ENCODE data around the gene CCDC88A. TPM values are rescaled to one million over a fixed set of nuclear protein-coding genes. Genes with fewer than 3 reads are reported as not detected.

CCDC88A gene
- total RNA-seq, 1 experiment from 2014 or later = 27.2 TPM

DNA sequence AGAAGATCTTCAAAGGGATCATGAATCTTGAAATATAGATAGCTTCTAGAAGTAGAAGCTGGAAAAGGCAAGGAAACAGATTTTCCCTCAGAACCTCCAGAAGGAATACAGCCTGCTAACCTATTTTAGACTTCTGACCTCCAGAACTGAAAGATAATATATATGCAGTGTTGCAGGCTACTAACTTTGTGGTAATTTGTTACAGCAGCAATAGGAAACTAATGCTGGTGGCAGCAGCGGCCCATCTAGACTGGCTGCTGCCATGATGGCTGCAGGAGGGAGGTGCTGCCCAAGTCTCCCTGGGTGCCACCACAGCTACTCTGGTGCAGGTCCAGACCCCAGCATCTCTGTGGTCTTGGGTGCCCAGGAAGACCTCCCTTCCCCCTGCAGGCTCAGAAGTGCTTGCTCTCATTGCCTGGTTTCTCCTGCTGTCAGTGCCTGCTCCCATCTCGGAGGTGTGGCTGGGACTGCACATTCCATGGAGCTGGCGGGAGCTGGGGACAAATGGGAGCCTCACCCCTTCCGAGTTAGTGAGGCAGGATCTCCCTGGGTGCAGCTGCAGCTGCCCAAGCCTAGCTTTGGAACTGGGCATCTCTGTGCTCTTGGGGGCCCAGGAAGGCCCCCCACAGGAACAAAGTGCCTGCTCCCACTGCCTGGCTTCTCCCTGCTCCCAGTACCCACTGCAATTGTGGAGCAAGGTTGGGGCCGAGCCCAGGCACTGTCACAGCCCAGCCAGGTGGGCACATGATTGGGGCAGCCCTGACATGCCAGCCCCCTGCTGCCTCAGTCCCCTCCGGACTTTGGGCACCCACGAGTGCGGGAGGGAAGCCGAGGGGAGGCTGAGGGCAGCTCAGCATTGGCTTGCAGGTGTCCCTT lies 18.1 kb upstream of the CCDC88A start:
- Histone ChIP-seq H3K9me2 (ENCODE audit: insufficient read depth) (no peaks in the 10 kb centered on the region), H3K4me1 (ENCODE audit: control insufficient read depth in 1 of 2, insufficient read depth in 2 of 2, low read length in 2 of 2) (no peaks in the 10 kb centered on the region), H3K27me3 (ENCODE audit: insufficient read depth, low read length) (no peaks in the 10 kb centered on the region), H3K4me2 (ENCODE audit: low read length) (no peak overlapping the region), H3K4me3 (replicated peaks in 1 of 2; ENCODE audit: low read depth in 1 of 2, low read length in 2 of 2) (no peak overlapping the region), H4K20me1 (ENCODE audit: insufficient read depth) (no peaks in the 10 kb centered on the region), H3K9me3 (ENCODE audit: control insufficient read depth in 1 of 2, insufficient read depth in 1 of 2, low read depth in 1 of 2, low read length in 2 of 2) (no peaks in the 10 kb centered on the region), H2AFZ (ENCODE audit: low read depth, low read length, poor library complexity, severe bottlenecking) (no peak overlapping the region), H3K27ac (ENCODE audit: low read depth, low read length) (no peak overlapping the region), H3K79me2 (ENCODE audit: insufficient read depth, low read length) (no peaks in the 10 kb centered on the region), H3K36me3 (ENCODE audit: control insufficient read depth in 1 of 2, insufficient read depth in 2 of 2, low read length in 2 of 2) (no peaks in the 10 kb centered on the region), H3K9ac (ENCODE audit: low read length) (no peak overlapping the region)
- no peak for TF ChIP-seq ZFX (IDR thresholded peaks at IDR 0.05)
- no peak for TF ChIP-seq SRF (IDR thresholded peaks at IDR 0.05; ENCODE audit: low read depth)
- TF ChIP-seq FOSL1 (IDR thresholded peaks at IDR 0.05; ENCODE audit: low read depth) = no peak
- TF ChIP-seq, protein P1, sequence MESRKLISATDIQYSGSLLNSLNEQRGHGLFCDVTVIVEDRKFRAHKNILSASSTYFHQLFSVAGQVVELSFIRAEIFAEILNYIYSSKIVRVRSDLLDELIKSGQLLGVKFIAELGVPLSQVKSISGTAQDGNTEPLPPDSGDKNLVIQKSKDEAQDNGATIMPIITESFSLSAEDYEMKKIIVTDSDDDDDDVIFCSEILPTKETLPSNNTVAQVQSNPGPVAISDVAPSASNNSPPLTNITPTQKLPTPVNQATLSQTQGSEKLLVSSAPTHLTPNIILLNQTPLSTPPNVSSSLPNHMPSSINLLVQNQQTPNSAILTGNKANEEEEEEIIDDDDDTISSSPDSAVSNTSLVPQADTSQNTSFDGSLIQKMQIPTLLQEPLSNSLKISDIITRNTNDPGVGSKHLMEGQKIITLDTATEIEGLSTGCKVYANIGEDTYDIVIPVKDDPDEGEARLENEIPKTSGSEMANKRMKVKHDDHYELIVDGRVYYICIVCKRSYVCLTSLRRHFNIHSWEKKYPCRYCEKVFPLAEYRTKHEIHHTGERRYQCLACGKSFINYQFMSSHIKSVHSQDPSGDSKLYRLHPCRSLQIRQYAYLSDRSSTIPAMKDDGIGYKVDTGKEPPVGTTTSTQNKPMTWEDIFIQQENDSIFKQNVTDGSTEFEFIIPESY (IDR thresholded peaks at IDR 0.05; ENCODE audit: extremely low read depth, insufficient replicate concordance, low read length) = no peak
- TF ChIP-seq ZNF274 (IDR thresholded peaks at IDR 0.05; ENCODE audit: low read depth, low read length) = no peak
- ATAC-seq (no peak), DNase-seq (ENCODE audit: low read depth, low spot score) (no peak)
- intact Hi-C loops (cut with micrococcal nuclease) = no loop called here
- ChIA-PET POLR2A (no interaction called here), CTCF (no interaction called here), RAD21 (ENCODE audit: low non-redundant PET in 1 of 2, low total read pairs in 2 of 2, uncharacterized antibody in 2 of 2, unreplicated experiment in 2 of 2) (no interaction called here)
- no TSS peak for BruUV-seq (replicated peaks)

Measured in HCT116 (cell line).